ENCODE results near the gene SHISA9.

GRCh38 chr16:12999368-12999767 lies 98.0 kb downstream of the SHISA9 start:
- no peak for TF ChIP-seq CTCF (IDR thresholded peaks at IDR 0.05; ENCODE audit: insufficient read depth, low read length)
- TF ChIP-seq POLR2AphosphoS5 (IDR thresholded peaks at IDR 0.05; ENCODE audit: low read depth): no peak
- no peak for TF ChIP-seq GABPA (IDR thresholded peaks at IDR 0.05; ENCODE audit: low read depth)

All from HL-60 (cell line).